ENCODE measurements around the gene KMT2D.

KMT2D gene

DNA sequence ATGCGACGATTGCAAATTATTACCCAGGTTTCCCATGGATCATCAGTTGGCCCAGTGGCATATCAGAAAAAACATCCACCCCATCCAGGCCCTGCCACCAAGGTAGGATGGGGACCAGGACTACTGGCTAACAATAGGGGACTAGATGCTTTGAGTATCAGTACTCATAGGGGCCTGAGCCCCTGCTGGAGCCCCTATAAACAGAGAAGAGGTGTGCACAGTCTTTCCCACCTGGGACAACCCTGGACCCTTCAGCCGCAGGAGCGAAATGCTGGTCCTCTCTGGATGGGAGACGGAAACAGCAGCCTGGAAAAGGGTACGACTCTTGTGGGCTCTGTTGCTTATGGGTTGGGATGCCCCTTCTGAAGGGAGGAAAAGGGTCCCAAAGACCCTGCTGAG lies 28.3 kb upstream of the KMT2D start:
- H3K4me3 ChIP-seq (ENCODE audit: low read depth, low read length): no peak overlapping the region
- no peak for TF ChIP-seq CTCF (IDR thresholded peaks at IDR 0.05; ENCODE audit: low read depth, low read length, missing control alignments)
- DNase-seq (ENCODE audit: low read depth): no peak
- in situ Hi-C loops (cut with HindIII; ENCODE audit: low sequenced_read_pairs): no loop called here

DNA sequence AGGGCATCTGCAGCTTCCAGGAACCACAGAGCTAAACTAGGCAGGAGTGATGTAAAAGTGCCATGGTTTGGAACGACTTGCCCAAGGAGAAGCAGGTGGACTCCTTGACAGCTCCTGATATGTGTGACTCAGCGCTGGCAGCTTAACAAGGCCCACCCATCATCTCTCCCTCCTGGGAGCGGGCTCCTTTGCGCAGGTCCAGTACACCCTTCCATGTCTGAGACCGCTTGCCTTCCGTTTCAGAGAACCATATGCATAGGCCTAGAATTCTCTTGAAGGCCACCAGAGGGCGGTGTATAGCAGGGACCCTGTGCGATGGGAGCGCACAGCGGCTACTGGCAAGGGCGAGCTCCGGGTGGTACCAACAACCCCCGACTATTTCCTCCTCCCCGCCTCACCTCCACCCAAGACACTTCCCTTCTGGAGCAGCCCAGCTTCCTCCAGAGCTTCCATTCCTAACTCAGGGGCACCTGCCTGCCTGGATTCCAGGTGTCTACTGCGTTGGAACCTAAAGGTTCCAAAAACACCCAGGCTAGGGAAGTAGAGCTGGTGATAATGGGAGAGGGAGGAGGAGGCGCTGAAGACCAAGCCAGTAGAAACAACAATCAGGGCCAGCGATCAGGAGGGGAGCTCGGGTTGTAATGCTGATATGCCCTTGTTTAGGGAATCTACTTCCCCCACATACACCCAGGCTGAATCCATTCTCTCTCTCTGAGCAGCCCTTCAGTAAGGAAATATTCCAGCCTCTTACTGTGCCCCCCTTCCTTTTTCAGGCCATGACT lies 27.7 kb upstream of the KMT2D start:
- no peak overlapping the region for H3K4me3 ChIP-seq (ENCODE audit: low read depth, low read length)
- TF ChIP-seq CTCF (IDR thresholded peaks at IDR 0.05; ENCODE audit: low read depth, low read length, missing control alignments): peak; percentile 87
- DNase-seq (ENCODE audit: low read depth): peak; percentile 71
- in situ Hi-C loops (cut with HindIII; ENCODE audit: low sequenced_read_pairs): no loop called here

- TF ChIP-seq CTCF (IDR thresholded peaks at IDR 0.05; ENCODE audit: low read depth, low read length, missing control alignments): no peak
- DNase-seq (ENCODE audit: low read depth): no peak
- in situ Hi-C loops (cut with HindIII; ENCODE audit: low sequenced_read_pairs): no loop called here
- no peak overlapping the region for H3K4me3 ChIP-seq (ENCODE audit: low read depth, low read length)
Observed at GRCh38 chr12:49086116-49086515, 25.5 kb upstream of the KMT2D start.

- in situ Hi-C loops (cut with HindIII; ENCODE audit: low sequenced_read_pairs): no loop called here
- no peak for DNase-seq (ENCODE audit: low read depth)
- H3K4me3 ChIP-seq (ENCODE audit: low read depth, low read length): no peak overlapping the region
- TF ChIP-seq CTCF (IDR thresholded peaks at IDR 0.05; ENCODE audit: low read depth, low read length, missing control alignments): no peak
Observed at GRCh38 chr12:49084438-49084837, 23.8 kb upstream of the KMT2D start.

DNA sequence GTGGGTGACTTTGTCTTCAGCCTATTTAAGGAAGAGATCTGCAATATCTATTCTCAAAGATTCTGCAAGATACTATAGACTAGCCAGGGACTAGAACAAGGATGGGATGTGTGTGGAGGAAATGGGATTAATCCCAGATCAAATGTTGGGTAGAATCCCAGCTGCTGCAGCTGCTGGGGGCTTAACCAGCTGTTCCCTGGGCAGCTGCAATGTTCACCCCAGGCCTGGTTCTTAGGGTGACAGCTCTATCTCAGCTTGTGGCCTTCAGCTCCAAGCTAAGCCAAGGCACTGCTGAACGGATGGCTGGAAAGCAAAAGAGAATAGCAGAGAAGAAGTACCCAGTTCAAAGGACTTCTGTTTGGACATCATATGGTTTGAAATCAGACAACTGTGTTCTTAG lies 19.2 kb upstream of the KMT2D start:
- no peak for TF ChIP-seq CTCF (IDR thresholded peaks at IDR 0.05; ENCODE audit: low read depth, low read length, missing control alignments)
- in situ Hi-C loops (cut with HindIII; ENCODE audit: low sequenced_read_pairs): no loop called here
- no peak overlapping the region for H3K4me3 ChIP-seq (ENCODE audit: low read depth, low read length)
- no peak for DNase-seq (ENCODE audit: low read depth)

DNA sequence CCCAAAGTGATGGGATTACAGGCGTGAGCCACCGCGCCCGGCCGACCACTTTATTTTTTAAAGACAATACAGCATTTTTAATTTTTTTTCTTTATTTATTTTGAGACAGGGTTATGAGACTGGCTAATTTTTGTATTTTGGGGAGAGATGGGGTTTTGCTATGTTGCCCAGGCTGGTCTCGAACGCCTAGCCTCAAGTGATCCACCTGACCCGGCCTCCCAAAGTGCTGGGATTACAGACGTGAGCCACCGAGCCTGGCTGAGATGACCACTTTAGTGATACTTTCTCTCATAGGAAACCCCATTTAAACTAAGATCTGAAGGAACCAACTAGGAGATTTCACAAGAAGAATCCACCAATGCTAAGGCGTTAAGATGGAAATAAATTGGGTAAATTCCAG lies 10.4 kb upstream of the KMT2D start:
- in situ Hi-C loops (cut with HindIII; ENCODE audit: low sequenced_read_pairs): no loop called here
- H3K4me3 ChIP-seq (ENCODE audit: low read depth, low read length): no peak overlapping the region
- DNase-seq (ENCODE audit: low read depth): no peak
- TF ChIP-seq CTCF (IDR thresholded peaks at IDR 0.05; ENCODE audit: low read depth, low read length, missing control alignments): no peak

Data from astrocyte of the cerebellum (primary cell).